NCI-H2171 treated with DMSO at 0.1 percent for 48 hours (cell line): ENCODE data around the gene DEPDC5.

Experiments used
- DNase-seq: peaks from one replicate; lab custom pipeline; 2025; lab: John Stamatoyannopoulos, UW

Gene DEPDC5

GRCh38 chr22:31951194-31952093, 197.6 kb downstream of the DEPDC5 start:
- no peak for DNase-seq

- DNase-seq = no peak
These were observed 198.2 kb downstream of the DEPDC5 start for GRCh38 chr22:31952094-31952401.

GRCh38 chr22:31952472-31952871, 198.7 kb downstream of the DEPDC5 start:
- no peak for DNase-seq

- DNase-seq = no peak
These were observed 199.4 kb downstream of the DEPDC5 start for GRCh38 chr22:31953261-31953660.

- peak; percentile 14 for DNase-seq
These were observed 201.0 kb downstream of the DEPDC5 start for GRCh38 chr22:31954535-31955523.

- no peak for DNase-seq
These were observed 202.5 kb downstream of the DEPDC5 start for GRCh38 chr22:31956360-31956759.
